SH-SY5Y (cell line): Measurements from ENCODE around the gene HTR3B.

Experiments used
- GATA2 ChIP-seq: IDR thresholded peaks from 2 replicates; pipeline ENCODE4 v1.6.1; 2011; ENCODE audit warnings: mild to moderate bottlenecking, low read depth, low read length
- GATA3 ChIP-seq: IDR thresholded peaks from 2 replicates; pipeline ENCODE4 v1.6.1; 2011; ENCODE audit warnings: low read depth, mild to moderate bottlenecking, low read length, moderate library complexity

DNA sequence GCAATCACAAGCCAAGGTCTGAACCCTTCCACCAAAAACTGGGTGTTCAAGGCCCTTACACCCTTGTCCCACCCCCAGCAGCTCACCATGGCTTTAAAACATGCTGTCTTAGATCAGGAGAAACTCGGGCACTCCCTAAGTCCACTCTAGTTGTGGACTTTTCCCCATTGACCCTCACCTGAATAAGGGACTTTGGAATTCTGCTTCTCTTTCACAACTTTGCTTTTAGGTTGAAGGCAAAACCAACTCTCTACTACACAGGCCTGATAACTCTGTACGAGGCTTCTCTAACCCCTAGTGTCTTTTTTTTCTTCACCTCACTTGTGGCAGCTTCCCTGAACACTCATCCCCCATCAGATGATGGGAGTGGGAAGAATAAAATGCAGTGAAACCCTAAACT, 85.3 kb downstream of the HTR3B start:
- TF ChIP-seq GATA2 (no peak), GATA3 (no peak)
